ENCODE measurements around the gene TMED5.

Gene TMED5

GRCh38 chr1:93120614-93121013 lies 59.6 kb downstream of the TMED5 start:
- no peak for DNase-seq

- DNase-seq: peak; percentile 34
Observed at GRCh38 chr1:93114391-93114790, 65.8 kb downstream of the TMED5 start.

GRCh38 chr1:93113127-93113526 lies 67.1 kb downstream of the TMED5 start:
- DNase-seq: no peak

- no peak for DNase-seq
Observed at GRCh38 chr1:93111561-93111960, 68.7 kb downstream of the TMED5 start.

GRCh38 chr1:93111065-93111464 lies 69.1 kb downstream of the TMED5 start:
- DNase-seq: no peak

- DNase-seq: no peak
Observed at GRCh38 chr1:93109578-93109977, 70.6 kb downstream of the TMED5 start.

GRCh38 chr1:93108335-93108734 lies 71.9 kb downstream of the TMED5 start:
- DNase-seq: no peak

GRCh38 chr1:93107395-93107794 lies 72.8 kb downstream of the TMED5 start:
- DNase-seq: no peak

- DNase-seq: peak; percentile 48
Observed at GRCh38 chr1:93106226-93106625, 74.0 kb downstream of the TMED5 start.

GRCh38 chr1:93102142-93102541 lies 78.1 kb downstream of the TMED5 start:
- DNase-seq: no peak

Data from fibroblast of skin of abdomen (primary cell).